Omental fat pad (tissue), 4 donors: ENCODE results near the gene RIMS4. TPM values are rescaled to one million over a fixed set of nuclear protein-coding genes. Genes with fewer than 3 reads are reported as not detected.

Source experiments
- ATAC-seq: fragments of 150-250 bp; one replicate; pipeline ENCODE4 v1.9.1; 2016; ENCODE audit warnings: mild to moderate bottlenecking, moderate library complexity; ENCODE audit not compliant: low FRiP score
- DNase-seq: peaks from one replicate; pipeline ENCODE4 v3.0.0-alpha.2; 2019; ENCODE audit warnings: low spot score
- total RNA-seq, 4 donors: library from RNA; depleted of rRNA; stranded (reverse); fragments of >200 nt; gene quantifications; one replicate each; pipeline ENCODE4 v1.1.0, GENCODE V29; 2016
- TF ChIP-seq, protein P1 (sequence below), 3 donors: fragments of 450-650 bp; IDR thresholded peaks; one replicate each; pipeline ENCODE4 v1.5.1; 2016 to 2017; ENCODE audit warnings: antibody characterized with exemption in 3 of 3, mild to moderate bottlenecking in 3 of 3, moderate library complexity in 2 of 3

Gene RIMS4
- total RNA-seq, 4 donors from 2014 or later, result 0.60 to 0.88 (median 0.72) TPM

- TF ChIP-seq, protein P1, sequence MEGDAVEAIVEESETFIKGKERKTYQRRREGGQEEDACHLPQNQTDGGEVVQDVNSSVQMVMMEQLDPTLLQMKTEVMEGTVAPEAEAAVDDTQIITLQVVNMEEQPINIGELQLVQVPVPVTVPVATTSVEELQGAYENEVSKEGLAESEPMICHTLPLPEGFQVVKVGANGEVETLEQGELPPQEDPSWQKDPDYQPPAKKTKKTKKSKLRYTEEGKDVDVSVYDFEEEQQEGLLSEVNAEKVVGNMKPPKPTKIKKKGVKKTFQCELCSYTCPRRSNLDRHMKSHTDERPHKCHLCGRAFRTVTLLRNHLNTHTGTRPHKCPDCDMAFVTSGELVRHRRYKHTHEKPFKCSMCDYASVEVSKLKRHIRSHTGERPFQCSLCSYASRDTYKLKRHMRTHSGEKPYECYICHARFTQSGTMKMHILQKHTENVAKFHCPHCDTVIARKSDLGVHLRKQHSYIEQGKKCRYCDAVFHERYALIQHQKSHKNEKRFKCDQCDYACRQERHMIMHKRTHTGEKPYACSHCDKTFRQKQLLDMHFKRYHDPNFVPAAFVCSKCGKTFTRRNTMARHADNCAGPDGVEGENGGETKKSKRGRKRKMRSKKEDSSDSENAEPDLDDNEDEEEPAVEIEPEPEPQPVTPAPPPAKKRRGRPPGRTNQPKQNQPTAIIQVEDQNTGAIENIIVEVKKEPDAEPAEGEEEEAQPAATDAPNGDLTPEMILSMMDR (IDR thresholded peaks at IDR 0.05), result no peak
- peak; percentile 5 for ATAC-seq
- DNase-seq, result no peak
Observed at GRCh38 chr20:44745122-44745597, 65.2 kb downstream of the RIMS4 start.

GRCh38 chr20:44743916-44744655, 66.3 kb downstream of the RIMS4 start:
- ATAC-seq (no peak), DNase-seq (no peak)
- TF ChIP-seq, protein P1 (IDR thresholded peaks at IDR 0.05), result no peak

DNA sequence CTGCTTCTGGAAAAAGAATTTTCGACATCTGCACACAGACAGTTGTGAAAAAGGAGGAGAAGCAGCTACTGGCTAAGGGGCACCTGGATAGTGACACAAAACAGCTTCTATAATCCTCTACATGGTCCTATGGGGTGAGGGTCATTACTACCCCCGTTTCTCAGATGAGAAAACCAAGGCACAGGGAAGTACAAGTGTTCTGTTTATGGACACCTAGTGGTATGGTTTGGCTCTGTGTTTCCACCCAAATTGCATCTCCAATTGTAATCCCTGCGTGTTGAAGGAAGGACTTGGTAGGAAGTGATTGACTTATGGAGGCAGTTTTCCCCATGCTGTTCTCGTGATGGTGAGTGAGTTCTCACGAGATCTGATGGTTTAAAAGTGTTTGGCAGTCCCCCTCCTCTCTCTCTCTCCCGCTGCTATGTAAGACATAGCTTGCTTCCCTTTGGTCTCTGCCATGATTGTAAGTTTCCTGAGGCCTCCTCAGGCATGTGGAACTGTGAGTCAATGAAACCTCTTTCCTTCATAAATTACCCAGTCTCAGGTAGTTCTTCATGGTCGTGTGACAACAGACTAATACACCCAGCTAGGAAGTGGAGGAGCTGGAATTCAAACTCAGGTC, 67.2 kb downstream of the RIMS4 start:
- ATAC-seq (no peak), DNase-seq (no peak)
- TF ChIP-seq, protein P1 (IDR thresholded peaks at IDR 0.05), result no peak

GRCh38 chr20:44742304-44743079, 67.9 kb downstream of the RIMS4 start:
- DNase-seq, result no peak
- TF ChIP-seq, protein P1 (IDR thresholded peaks at IDR 0.05), result no peak
- no peak for ATAC-seq

DNA sequence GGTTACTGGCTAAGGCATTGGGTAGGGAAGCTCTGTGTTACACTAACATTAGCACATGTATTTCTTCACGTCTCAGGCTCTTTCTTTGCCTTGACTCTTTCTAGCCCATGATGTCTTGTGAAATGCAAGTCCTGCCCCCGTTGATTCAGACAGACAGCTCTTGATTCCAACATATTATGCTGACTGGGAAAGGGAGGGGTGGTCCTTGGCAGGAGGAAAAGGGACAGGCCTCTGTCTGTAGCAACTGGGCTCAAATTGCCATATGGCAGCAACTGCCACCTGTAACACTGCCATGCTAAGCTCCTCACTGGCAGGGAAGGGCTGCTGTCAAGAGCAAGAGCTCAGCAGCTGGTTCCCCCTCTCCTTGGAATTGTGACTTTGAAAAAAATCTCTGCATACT, 70.4 kb downstream of the RIMS4 start:
- TF ChIP-seq, protein P1 (IDR thresholded peaks at IDR 0.05), result no peak
- ATAC-seq, result no peak
- no peak for DNase-seq

DNA sequence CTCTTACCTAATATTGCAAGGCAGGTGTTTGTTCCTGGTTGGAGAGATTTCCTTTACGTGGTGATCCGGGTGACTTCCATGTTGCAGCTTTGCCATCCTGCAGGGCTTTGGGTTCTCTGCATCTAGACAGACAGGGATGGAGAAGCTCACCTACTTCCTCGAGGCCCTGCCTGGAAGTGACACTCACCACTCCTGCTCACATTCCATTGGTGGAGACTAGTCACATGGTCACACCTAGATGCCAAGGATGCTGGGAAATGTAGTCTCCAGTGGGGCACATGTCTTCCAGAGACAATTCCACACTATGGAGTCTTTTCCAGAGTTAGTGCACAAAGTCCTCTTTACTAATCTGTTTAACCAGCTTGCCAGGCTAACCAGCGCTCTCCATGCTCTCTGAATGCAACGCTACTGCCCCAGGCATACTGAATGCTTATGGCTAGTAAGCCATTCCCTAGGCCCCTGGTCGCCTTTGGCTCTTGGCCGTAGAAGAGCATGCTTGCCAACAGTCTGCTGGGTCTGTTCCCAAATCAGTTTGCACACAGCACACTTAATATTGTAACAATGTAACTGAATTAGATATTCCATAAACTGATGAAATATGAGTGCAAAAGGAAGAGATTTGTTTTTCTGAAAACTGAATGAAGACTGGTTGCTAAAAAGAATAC, 71.4 kb downstream of the RIMS4 start:
- ATAC-seq, result peak; percentile 48
- peak; percentile 58 for DNase-seq
- TF ChIP-seq, protein P1 (IDR thresholded peaks at IDR 0.05), result no peak
